Endothelial cell of umbilical vein (primary cell): ENCODE results near the gene GPR26. TPM values are rescaled to one million over a fixed set of nuclear protein-coding genes. Genes with fewer than 3 reads are reported as not detected.

Source experiments
- BruUV-seq: library from RNA; stranded (reverse); fragments of 400-500 nt; replicated peaks from 2 replicates; lab custom pipeline; 2021; lab: Mats Ljungman, UMichigan
- CTCF ChIA-PET: fragments of 300-600, 350-600 bp; sonication (Branson Sonifier 250); formaldehyde crosslinking; loops from one replicate; lab custom pipeline; 2021; ENCODE audit warnings: antibody characterized with exemption, inconsistent platforms; lab: Charles Lee
- POLR2A ChIA-PET: fragments of 300-600, 350-600 bp; sonication (Branson Sonifier 250); formaldehyde crosslinking; loops from one replicate; lab custom pipeline; 2021; ENCODE audit warnings: antibody characterized with exemption, inconsistent platforms; lab: Charles Lee
- DNase-seq: peaks from one replicate; pipeline ENCODE4 v3.0.0-alpha.2; 2011; ENCODE audit warnings: low read depth, low spot score
- FAIRE-seq: peaks from 2 replicates; lab custom pipeline; 2011; peaks lifted over from hg19 to GRCh38; lab: Jason Lieb, UNC
- H2AFZ ChIP-seq: 2 replicates; pipeline ENCODE4 v1.6.0; 2012; ENCODE audit warnings: low read depth, low read length, control low read depth, inconsistent platforms
- H3K27ac ChIP-seq: 2 replicates; pipeline ENCODE4 v1.5.1; 2011; ENCODE audit warnings: low read depth, mild to moderate bottlenecking, control low read depth, low read length, moderate library complexity; ENCODE audit not compliant: insufficient read depth
- H3K27me3 ChIP-seq, 2 experiments: 2 replicates each; pipeline versions ENCODE4 v1.6.0 to v1.6.1; 2011; ENCODE audit warnings: low read length in 2 of 2, mixed read lengths in 1 of 2; ENCODE audit not compliant: control insufficient read depth in 2 of 2, insufficient read depth in 2 of 2
- H3K36me3 ChIP-seq, 2 experiments: 2 replicates in 1 of 2; 3 replicates in 1 of 2; pipeline ENCODE4 v1.5.1; 2011; ENCODE audit warnings: low read length in 2 of 2, mild to moderate bottlenecking in 1 of 2, moderate library complexity in 1 of 2; ENCODE audit not compliant: control insufficient read depth in 2 of 2, insufficient read depth in 2 of 2; ENCODE audit errors: extremely low read depth in 1 of 2
- H3K4me1 ChIP-seq: 3 replicates; pipeline ENCODE4 v1.5.1; 2011; ENCODE audit warnings: mild to moderate bottlenecking, low read length; ENCODE audit not compliant: control insufficient read depth, insufficient read depth; ENCODE audit errors: extremely low read depth
- H3K4me2 ChIP-seq: 2 replicates; pipeline ENCODE4 v1.6.1; 2011; ENCODE audit warnings: low read length, control low read depth, mixed read lengths; ENCODE audit not compliant: insufficient read depth
- H3K4me3 ChIP-seq, 3 experiments: fragments of 200-600 bp in 1 of 3; sonication (generic), shearing (Covaris generic) in 1 of 3; replicated peaks in 1 of 3; 2 replicates each; pipeline ENCODE4 v1.5.1; 2011 to 2016; ENCODE audit warnings: control low read depth in 3 of 3, low read length in 3 of 3, mild to moderate bottlenecking in 2 of 3, inconsistent platforms in 1 of 3, low read depth in 1 of 3, moderate library complexity in 1 of 3; ENCODE audit not compliant: insufficient read depth in 1 of 3
- H3K79me2 ChIP-seq: 2 replicates; pipeline ENCODE4 v1.6.0; 2012; ENCODE audit warnings: low read length, inconsistent platforms; ENCODE audit not compliant: control insufficient read depth, insufficient read depth
- H3K9ac ChIP-seq: replicated peaks from 2 replicates; pipeline ENCODE3; 2011; ENCODE audit warnings: low read length, control low read depth; ENCODE audit not compliant: insufficient read depth; ENCODE audit errors: extremely low read depth
- H3K9me1 ChIP-seq: replicated peaks from 3 replicates; pipeline ENCODE4 v1.6.0; 2011; ENCODE audit warnings: mild to moderate bottlenecking, low read length; ENCODE audit not compliant: control insufficient read depth, insufficient read depth; ENCODE audit errors: extremely low read depth
- H3K9me3 ChIP-seq: replicated peaks from 2 replicates; pipeline ENCODE4 v1.5.1; 2012; ENCODE audit warnings: low read length, inconsistent platforms; ENCODE audit not compliant: control insufficient read depth, insufficient read depth
- H4K20me1 ChIP-seq: replicated peaks from 2 replicates; pipeline ENCODE3; 2011; ENCODE audit warnings: mild to moderate bottlenecking, low read length; ENCODE audit not compliant: control insufficient read depth, insufficient read depth; ENCODE audit errors: extremely low read depth
- CTCF ChIP-seq, 2 donors: IDR thresholded peaks; 1 replicate in 1 of 2; 2 replicates in 1 of 2; pipeline ENCODE4 v1.5.1; 2011; ENCODE audit warnings: low read length in 2 of 2, mild to moderate bottlenecking in 2 of 2, moderate library complexity in 2 of 2, control low read depth in 1 of 2, inconsistent platforms in 1 of 2, low read depth in 1 of 2; ENCODE audit not compliant: insufficient read depth in 1 of 2; ENCODE audit errors: extremely low read depth in 1 of 2
- EZH2 ChIP-seq: IDR thresholded peaks from 2 replicates; pipeline ENCODE4 v1.6.1; 2012; ENCODE audit warnings: borderline replicate concordance, low read depth, mild to moderate bottlenecking, moderate library complexity, low read length, inconsistent platforms; ENCODE audit not compliant: severe bottlenecking
- FOS ChIP-seq: IDR thresholded peaks from 2 replicates; pipeline ENCODE4 v1.6.1; 2011; ENCODE audit warnings: mild to moderate bottlenecking, low read length, moderate library complexity, borderline replicate concordance; ENCODE audit not compliant: insufficient read depth
- GATA2 ChIP-seq: IDR thresholded peaks from 2 replicates; pipeline ENCODE4 v1.7.0; 2011; ENCODE audit warnings: low read depth, mild to moderate bottlenecking, moderate library complexity, mixed read lengths, low read length; ENCODE audit not compliant: insufficient read length, insufficient read depth
- JUN ChIP-seq: IDR thresholded peaks from 2 replicates; pipeline ENCODE4 v1.6.1; 2011; ENCODE audit warnings: borderline replicate concordance, low read depth; ENCODE audit not compliant: insufficient read length, insufficient read depth
- MYC ChIP-seq: IDR thresholded peaks from one replicate; pipeline ENCODE4 v1.6.1; 2011; ENCODE audit warnings: mild to moderate bottlenecking, low read depth, low read length
- POLR2A ChIP-seq: IDR thresholded peaks from 2 replicates; pipeline ENCODE4 v1.6.1; 2012; ENCODE audit warnings: low read depth, mild to moderate bottlenecking, control low read depth, low read length
- POLR2AphosphoS5 ChIP-seq: IDR thresholded peaks from 2 replicates; pipeline ENCODE4 v1.6.1; 2012; ENCODE audit warnings: low read depth, mild to moderate bottlenecking, control low read depth, low read length, moderate library complexity; ENCODE audit not compliant: insufficient read depth
- dilution Hi-C: fragments of 300-500 bp; cut with MboI; formaldehyde crosslinking; loops from one replicate; pipeline ENCODE4 v1.15.0; 2019; ENCODE audit warnings: low sequenced_read_pairs; ENCODE audit not compliant: extremely low pct_ligation_motif_present
- intact Hi-C: fragments of 100-400 bp; cut with micrococcal nuclease; formaldehyde crosslinking; loops from one replicate; pipeline ENCODE4 v1.10.0; 2022
- polyA plus RNA-seq, 4 experiments: library from polyadenylated mRNA; depleted of rRNA in 3 of 4; stranded (reverse) in 3 of 4; unstranded in 1 of 4; fragments of >200 nt; gene quantifications; 2 replicates each; pipeline versions ENCODE4 v1.2.1 to v1.2.3, GENCODE V29; 2011 to 2012; ENCODE audit warnings: missing spikeins in 1 of 4
- total RNA-seq: library from RNA; stranded (reverse); gene quantifications from 2 replicates; pipeline ENCODE4 v1.2.3, GENCODE V29; 2021
- TF ChIP-seq, protein P1 (sequence below): IDR thresholded peaks from 2 replicates; pipeline ENCODE4 v1.6.1; 2011; ENCODE audit not compliant: insufficient read depth, insufficient read length

Gene GPR26
- total and polyA plus RNA-seq, 2 donors (not counting 3 experiments of a cell fraction or from before 2014, with no cell fraction given): not detected

DNA sequence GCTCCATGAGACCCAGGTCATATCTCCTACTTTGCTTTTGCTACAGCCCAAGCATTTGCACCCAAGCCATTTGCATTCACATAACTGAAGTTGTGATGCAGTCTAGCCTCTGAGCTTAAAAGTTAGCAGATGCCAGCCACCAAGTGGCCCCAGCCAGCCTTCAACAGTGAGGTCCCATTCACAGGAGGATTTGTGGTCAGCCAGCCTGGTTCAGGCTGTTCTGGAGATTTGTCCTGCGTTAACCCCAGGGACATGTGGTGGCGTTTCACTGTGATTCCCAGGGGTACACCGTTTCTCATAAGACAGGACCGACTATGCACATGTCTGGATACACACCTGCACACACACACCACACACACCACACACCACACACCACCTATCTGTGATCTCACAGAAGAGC is 51.2 kb downstream of the GPR26 start:
- H3K27ac ChIP-seq: no peak overlapping the region
- intact Hi-C loops: no loop called here
- dilution Hi-C loops: no loop called here
- no peak overlapping the region for H3K4me3 ChIP-seq
- H3K9me3 ChIP-seq: no peaks in the 10 kb centered on the region
- no peaks in the 10 kb centered on the region for H3K9me1 ChIP-seq
- no peaks in the 10 kb centered on the region for H3K36me3 ChIP-seq
- CTCF ChIA-PET: no interaction called here
- H2AFZ ChIP-seq: no peak overlapping the region
- no peaks in the 10 kb centered on the region for H4K20me1 ChIP-seq
- no peaks in the 10 kb centered on the region for H3K27me3 ChIP-seq
- POLR2A ChIA-PET: no interaction called here
- no peak for FAIRE-seq
- H3K4me1 ChIP-seq: no peaks in the 10 kb centered on the region
- no peak overlapping the region for H3K9ac ChIP-seq
- TF ChIP-seq POLR2AphosphoS5: no peak
- no peak for TF ChIP-seq EZH2
- TF ChIP-seq, protein P1, sequence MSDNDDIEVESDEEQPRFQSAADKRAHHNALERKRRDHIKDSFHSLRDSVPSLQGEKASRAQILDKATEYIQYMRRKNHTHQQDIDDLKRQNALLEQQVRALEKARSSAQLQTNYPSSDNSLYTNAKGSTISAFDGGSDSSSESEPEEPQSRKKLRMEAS: no peak
- no peak for TF ChIP-seq MYC
- TF ChIP-seq JUN: no peak
- no peak for TF ChIP-seq CTCF (IDR thresholded peaks at IDR 0.05; ENCODE audit: extremely low read depth in 1 of 2, insufficient read depth in 1 of 2, low read depth in 1 of 2, low read length in 2 of 2)
- no peak for TF ChIP-seq GATA2
- no peak for TF ChIP-seq FOS
- TF ChIP-seq POLR2A: no peak
- H3K79me2 ChIP-seq: no peaks in the 10 kb centered on the region
- no peak overlapping the region for H3K4me2 ChIP-seq
- BruUV-seq: no TSS peak
- no peak for DNase-seq
